Sigmoid colon (tissue), 3 donors: ENCODE measurements around the gene GPR137B.

Experiments used
- POLR2A ChIP-seq, 2 donors: fragments of 450-650 bp; IDR thresholded peaks; one replicate each; pipeline ENCODE4 v1.6.1; 2016; ENCODE audit warnings: antibody characterized with exemption in 2 of 2, mild to moderate bottlenecking in 2 of 2, moderate library complexity in 2 of 2
- TF ChIP-seq, protein P1 (sequence below), 4 experiments: fragments of 450-650 bp in 3 of 4; fragments of 200-600 bp in 1 of 4; IDR thresholded peaks; one replicate each; pipeline ENCODE4 v1.5.1; 2016 to 2019; ENCODE audit warnings: antibody characterized with exemption in 4 of 4, mild to moderate bottlenecking in 3 of 4, moderate library complexity in 2 of 4

DNA sequence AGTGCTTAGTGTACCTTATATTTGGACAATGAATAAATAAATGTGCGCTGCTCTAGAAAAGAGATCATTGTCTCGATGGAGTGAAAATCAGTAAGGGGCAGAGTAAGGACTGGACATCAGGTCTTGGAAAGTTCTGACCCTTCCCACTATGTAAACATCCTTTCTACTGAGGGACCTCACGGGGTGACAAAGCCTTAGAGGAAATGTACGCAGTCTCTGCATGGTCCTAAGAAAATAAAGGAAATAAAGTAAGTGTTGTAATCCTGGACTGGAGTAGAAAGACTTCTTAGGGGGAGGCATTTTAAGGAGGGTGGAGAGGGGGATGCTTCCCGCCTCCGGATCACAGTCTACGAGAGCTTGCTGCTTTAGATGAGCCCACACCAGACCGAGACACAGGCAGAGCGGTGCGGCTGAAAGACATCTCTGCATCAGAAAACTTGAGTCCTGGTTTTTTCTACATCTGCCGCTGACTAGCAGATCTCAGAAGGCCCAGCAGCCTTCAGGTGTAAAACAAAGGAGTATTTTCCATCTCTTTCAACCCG, 22.3 kb upstream of the GPR137B start:
- no peak for TF ChIP-seq POLR2A (IDR thresholded peaks at IDR 0.05)
- TF ChIP-seq, protein P1, sequence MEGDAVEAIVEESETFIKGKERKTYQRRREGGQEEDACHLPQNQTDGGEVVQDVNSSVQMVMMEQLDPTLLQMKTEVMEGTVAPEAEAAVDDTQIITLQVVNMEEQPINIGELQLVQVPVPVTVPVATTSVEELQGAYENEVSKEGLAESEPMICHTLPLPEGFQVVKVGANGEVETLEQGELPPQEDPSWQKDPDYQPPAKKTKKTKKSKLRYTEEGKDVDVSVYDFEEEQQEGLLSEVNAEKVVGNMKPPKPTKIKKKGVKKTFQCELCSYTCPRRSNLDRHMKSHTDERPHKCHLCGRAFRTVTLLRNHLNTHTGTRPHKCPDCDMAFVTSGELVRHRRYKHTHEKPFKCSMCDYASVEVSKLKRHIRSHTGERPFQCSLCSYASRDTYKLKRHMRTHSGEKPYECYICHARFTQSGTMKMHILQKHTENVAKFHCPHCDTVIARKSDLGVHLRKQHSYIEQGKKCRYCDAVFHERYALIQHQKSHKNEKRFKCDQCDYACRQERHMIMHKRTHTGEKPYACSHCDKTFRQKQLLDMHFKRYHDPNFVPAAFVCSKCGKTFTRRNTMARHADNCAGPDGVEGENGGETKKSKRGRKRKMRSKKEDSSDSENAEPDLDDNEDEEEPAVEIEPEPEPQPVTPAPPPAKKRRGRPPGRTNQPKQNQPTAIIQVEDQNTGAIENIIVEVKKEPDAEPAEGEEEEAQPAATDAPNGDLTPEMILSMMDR (IDR thresholded peaks at IDR 0.05): no peak
